C4-2B (cell line): ENCODE data around the gene MLLT10.
"Not testable (repeated sequence)": the region's sequence is repeated elsewhere in the genome, so short reads cannot be mapped to it uniquely, and the experiment has no call there.

Experiments
- H3K27ac ChIP-seq: fragments of 450-650 bp; 2 replicates; pipeline ENCODE4 v1.5.1; 2017
- ZFX ChIP-seq: fragments of 450-650 bp; IDR thresholded peaks from 2 replicates; pipeline ENCODE4 v1.6.1; 2017
- TF ChIP-seq, protein P1 (sequence below): fragments of 450-650 bp; conservative IDR thresholded peaks from 2 replicates; pipeline ENCODE4 v1.5.1; 2017; ENCODE audit warnings: mild to moderate bottlenecking

The MLLT10 gene

DNA sequence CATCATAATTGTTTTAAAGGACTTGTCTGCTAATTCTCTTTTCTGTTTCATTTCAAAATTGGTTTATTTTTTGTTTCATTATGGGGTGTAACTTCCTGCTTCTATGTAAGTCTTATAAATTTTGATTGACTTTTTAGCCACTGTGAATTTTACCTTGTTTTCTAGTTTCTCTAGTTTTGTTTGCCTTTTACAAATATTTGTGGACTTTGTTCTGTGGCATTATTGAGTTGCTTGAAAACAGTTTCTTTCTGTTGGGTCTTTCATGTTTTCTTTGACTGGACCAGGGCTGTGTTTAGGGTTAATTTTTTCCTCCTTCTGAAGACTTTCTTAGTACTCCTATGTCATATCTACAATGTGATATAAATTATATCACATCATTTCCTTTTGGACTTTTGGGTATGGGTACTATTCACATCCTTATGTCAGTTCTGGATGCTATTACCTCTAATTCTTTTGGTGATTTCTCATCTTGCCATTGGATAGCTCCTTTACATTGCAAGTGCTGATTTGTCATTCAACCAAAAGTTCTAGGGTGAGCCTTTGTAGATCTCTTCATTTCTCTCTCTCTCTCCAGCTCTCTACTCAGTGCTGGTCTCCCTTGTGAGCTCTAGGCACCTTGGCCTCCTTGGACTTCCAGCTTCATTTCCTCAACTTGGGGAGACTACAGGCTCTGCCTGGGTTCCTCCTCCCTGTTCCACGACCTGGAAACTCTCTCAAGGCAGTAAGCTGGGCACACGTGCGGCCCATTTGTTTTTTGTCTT is 36.9 kb downstream of the MLLT10 start:
- H3K27ac ChIP-seq = no peak overlapping the region
- no peak for TF ChIP-seq ZFX
- TF ChIP-seq, protein P1, sequence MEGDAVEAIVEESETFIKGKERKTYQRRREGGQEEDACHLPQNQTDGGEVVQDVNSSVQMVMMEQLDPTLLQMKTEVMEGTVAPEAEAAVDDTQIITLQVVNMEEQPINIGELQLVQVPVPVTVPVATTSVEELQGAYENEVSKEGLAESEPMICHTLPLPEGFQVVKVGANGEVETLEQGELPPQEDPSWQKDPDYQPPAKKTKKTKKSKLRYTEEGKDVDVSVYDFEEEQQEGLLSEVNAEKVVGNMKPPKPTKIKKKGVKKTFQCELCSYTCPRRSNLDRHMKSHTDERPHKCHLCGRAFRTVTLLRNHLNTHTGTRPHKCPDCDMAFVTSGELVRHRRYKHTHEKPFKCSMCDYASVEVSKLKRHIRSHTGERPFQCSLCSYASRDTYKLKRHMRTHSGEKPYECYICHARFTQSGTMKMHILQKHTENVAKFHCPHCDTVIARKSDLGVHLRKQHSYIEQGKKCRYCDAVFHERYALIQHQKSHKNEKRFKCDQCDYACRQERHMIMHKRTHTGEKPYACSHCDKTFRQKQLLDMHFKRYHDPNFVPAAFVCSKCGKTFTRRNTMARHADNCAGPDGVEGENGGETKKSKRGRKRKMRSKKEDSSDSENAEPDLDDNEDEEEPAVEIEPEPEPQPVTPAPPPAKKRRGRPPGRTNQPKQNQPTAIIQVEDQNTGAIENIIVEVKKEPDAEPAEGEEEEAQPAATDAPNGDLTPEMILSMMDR = no peak

DNA sequence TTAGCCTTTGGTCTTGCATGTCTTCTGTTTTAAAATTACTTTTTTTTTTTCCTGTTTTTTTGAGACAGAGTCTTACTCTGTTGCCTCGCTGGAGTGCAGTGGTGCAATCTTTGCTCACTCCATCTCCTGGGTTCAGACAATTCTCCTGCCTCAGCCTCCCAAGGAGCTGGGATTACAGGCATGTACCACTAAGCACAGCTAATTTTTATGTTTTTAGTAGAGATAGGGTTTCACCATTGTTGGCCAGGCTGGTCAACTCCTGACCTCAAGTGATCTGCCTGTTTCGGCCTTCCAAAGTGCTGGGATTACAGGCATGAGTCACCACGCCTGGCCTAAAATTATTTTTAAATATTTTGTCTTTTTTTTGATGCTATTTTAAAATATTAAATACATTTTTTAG is 38.5 kb downstream of the MLLT10 start:
- TF ChIP-seq ZFX = no peak
- H3K27ac ChIP-seq = no peak overlapping the region

GRCh38 chr10:21574514-21574913 is 40.5 kb downstream of the MLLT10 start:
- H3K27ac ChIP-seq = not testable (repeated sequence)

DNA sequence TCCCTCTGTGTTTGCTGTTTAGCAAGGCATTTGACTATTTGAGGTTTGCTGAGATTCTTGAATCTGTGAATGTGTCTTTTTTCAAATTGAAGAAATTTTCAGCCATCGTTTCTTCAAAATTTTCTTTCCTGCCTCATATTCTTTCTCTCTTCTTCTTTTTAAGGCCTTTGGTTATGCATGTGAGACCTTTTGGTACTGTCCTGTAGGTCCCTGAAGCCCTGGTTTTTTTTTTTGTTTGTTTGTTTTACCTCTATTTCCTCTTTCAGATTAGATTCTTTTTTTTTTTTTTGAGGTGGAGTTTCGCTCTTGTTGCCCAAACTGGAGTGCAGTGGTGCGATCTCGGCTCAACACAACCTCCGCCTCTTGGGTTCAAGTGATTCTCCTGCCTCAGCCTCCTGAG is 45.3 kb downstream of the MLLT10 start:
- no peak for TF ChIP-seq ZFX
- TF ChIP-seq, protein P1 = no peak
- no peak overlapping the region for H3K27ac ChIP-seq

- not testable (repeated sequence) for H3K27ac ChIP-seq
Observed at GRCh38 chr10:21581421-21581834, 47.4 kb downstream of the MLLT10 start.

DNA sequence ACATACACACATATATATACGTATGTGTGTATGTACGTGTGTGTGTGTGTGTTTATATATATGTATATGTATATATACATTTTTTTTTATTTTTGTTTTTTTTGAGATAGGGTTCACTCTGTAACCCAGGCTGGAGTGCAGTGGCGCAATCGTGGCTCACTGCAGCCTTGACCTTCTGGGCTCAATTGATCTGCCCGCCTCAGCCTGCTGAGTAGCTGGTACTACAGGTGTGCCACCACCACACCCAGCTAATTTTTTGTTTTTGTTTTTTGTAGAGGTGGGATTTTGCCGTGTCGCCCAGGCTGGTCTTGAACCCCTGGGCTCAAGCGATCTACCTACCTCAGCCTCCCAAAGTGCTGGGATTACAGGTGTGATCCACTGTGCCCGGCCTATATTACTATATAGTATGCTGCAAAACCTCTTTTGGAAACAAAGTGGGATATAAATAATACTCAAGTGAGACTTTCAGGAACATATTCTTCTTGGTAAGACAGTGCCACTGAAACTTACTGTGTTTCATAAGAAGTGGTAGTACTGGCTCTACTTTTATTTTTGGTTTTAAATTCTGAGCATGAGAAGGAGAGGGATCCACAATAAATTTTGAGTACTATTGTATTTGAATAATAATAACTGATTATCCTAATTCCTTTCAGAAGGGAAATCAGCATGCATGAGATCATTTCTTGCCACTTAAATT is 51.0 kb downstream of the MLLT10 start:
- TF ChIP-seq, protein P1 = no peak
- no peak for TF ChIP-seq ZFX
- H3K27ac ChIP-seq = no peak overlapping the region

DNA sequence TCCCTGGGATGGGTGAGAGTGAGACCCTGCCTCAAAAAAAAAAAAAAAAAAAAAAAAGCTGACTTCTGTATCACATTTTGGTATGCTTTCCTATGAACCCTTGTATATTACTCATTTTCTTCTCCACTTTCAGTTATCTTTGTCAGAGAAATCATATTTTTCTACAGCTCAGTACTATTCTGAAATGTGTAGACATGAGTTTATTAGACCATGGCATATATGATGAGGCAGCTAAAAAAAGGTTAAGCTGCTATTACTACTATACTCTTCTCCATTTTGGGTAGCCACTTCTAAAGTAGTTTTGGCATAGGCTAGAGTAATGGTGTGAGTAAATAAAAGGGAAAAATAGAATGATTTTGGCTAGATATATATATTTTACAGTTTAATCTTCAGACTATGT is 53.4 kb downstream of the MLLT10 start:
- no peak overlapping the region for H3K27ac ChIP-seq
- no peak for TF ChIP-seq ZFX
- TF ChIP-seq, protein P1 = no peak

DNA sequence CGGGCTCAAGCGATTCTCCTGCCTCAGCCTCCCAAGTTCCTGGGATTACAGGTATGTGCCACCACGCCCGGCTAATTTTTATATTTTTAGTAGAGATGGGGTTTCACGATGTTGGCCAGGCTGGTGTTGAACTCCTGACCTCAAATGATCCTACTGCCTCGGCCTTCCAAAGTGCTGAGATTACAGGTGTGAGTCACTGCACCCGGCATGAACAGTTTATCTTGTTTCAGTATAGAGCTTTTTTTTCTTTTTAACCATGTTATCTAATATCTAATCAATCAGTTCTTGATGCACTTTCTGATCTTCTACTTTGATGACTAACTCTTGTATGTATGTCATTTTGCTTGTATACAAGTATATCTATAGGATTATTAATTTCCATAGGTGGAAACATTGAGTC is 54.1 kb downstream of the MLLT10 start:
- not testable (repeated sequence) for H3K27ac ChIP-seq

- no peak for TF ChIP-seq ZFX
- TF ChIP-seq, protein P1 = no peak
- no peak overlapping the region for H3K27ac ChIP-seq
Observed at GRCh38 chr10:21593986-21594385, 60.0 kb downstream of the MLLT10 start.
